Left forelimb (tissue), 1 donor: ENCODE results near the gene OFD1.
"Not testable (repeated sequence)": the region's sequence is repeated elsewhere in the genome, so short reads cannot be mapped to it uniquely, and the experiment has no call there.

ENCODE experiments used
- DNase-seq: peaks from one replicate; pipeline ENCODE4 v3.0.0-alpha.2; 2018; ENCODE audit warnings: low spot score

OFD1 gene

DNA sequence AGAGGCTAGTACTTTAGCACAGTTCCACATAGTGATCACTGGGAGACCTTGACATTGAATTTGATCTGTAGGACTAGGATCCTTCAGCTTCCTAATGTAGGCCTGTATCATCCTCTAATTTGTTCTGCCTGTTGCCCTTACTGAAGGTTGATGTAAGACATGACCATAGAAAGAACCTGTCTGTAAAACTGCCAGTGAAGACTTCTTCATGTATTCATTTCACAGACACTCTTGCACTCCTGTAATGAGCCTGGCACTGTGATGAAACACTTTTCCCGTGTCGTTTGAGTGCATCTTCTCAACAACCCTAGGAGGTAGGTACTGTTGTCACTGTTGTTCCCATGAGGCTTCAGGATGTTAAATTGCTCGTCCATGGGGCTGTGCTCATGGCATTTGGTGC is 31.0 kb upstream of the OFD1 start:
- DNase-seq = no peak

DNA sequence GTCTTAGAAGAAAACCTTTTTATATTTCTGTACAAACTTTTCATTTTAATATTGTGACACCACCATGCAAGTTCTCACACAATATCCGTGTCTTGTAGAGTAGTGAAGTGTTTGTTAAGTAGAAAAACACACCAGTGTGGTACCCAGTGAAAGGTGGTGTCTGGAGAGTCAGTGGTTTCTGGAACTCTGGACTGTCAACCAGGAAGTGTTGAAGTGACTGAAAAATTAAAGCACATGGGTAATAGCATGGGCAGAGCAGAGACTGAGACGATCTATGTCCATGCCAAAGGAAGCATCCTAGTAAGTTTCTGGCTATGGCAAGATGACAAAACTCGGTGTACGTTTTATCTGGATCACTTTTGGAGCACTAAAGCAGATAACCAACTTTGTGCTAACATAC is 23.4 kb upstream of the OFD1 start:
- DNase-seq = no peak

DNA sequence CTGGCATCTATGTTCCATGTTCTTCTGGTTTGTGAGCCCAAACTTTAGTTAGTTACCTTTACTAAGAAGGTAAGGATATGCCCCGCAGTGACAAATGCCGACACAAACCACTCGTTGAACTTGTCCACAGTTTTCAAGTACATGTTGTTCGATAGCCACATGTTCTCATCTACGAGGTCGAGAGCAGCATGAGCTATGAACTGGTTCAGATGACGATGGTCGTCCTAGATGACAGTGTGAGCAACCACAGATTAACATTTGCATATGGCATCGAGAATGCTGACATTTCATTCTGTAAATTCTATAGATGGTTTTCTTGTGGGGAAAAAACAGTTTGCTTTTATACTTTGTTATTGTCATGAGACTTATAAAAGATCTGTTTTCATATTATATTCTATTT is 18.1 kb upstream of the OFD1 start:
- no peak for DNase-seq

DNA sequence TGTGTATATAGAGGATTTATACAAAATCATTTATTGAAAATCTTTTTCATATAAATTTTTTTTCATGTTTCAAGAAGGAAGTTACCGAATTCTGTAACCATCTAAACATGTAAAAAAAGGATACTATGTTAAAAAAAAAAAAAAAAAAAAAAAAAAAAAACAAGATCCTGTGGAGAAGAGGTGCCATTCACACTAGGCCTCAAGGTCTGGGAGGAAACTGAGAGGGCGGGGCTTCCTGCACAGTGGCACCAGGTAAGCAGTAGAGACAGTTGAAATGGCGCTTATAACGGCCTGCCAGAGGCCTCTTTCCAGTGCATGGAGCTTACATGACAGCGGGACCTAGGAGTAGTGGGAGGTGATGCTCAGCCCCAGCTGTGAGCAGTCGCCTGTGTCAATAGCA is 17.6 kb upstream of the OFD1 start:
- no peak for DNase-seq

DNA sequence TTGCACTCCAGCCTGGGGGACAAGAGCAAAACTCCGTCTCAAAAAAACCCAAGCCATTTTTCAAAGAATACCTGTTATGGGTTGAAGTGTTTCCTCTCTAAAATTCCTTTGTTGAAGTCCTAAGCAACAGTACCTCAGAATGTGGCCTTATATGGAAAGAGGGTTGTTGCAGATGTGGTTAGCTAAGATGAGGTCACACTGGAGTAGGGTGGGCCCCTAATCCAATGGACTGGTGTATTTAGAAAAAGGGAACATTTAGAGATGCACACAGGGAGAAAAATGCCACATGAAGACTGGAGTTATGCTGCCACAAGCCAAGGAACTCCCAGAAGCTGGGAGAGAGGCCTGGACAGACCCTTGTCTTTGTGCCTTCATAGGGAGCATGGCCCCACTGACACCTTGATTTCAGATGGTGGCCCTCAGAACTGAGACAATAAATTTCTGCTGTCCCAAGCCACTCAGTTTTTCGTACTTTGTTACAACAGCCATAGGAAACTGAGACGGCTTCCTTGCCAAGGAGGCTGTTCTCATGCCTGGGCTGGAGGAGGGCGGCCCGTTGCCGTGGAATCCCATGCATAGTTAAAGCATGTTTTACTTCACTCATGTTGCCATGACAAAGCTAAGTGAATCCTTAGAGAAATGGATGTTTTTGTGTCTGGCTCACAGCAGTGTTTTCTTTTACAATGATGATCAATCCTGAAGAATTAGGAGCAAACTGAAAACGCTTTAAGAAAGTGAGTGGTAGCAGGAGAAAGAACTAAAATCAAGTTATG is 16.7 kb upstream of the OFD1 start:
- DNase-seq = no peak

DNA sequence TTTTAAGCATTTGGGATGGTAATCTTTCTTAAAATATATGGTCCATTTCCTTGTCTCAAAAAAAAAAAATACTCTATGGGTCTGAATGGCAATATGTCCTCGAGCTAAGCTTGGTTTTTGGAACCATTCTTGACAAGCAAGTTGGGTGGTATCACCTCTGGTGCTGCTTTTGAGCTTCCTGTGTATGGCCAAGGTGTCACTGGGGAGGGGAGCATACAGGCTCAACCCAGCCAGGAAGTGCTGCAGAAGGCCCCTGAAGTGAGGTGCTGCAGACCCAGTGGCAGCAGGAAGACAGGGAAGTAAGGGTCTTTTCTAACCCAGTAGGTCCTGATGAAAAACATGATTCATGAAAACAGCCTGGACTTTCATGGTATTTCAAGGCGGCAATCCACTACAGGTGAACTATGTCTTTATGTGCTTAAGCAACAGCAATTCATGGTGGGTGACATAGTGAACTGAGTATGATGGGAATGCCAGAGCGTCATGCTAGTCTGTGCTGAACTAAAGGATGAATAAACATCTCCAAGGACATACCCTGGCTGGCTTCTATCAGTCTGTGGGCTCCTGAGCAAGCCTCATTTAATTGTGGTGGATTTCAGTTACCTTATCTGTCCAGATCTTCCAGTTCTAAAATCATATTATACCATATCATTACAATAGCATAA is 15.2 kb upstream of the OFD1 start:
- no peak for DNase-seq

DNA sequence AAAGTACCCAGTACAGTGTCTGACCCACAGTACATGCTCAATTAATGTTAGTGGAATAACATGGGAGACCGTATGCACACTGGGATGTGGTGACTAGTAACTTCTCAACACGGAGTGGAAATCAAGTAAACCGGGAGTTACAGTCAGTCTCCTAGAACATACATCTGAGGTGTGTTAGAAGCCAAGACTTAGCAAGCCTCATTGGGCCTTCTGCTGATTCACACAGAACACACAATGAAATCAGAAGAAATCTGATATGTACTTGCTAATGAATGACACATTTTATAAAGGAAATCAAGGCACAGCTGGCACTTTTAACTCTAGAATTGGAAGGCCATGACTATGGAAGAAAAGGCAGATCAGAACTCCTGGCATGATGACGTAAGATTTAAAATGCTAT is 13.2 kb upstream of the OFD1 start:
- no peak for DNase-seq

DNA sequence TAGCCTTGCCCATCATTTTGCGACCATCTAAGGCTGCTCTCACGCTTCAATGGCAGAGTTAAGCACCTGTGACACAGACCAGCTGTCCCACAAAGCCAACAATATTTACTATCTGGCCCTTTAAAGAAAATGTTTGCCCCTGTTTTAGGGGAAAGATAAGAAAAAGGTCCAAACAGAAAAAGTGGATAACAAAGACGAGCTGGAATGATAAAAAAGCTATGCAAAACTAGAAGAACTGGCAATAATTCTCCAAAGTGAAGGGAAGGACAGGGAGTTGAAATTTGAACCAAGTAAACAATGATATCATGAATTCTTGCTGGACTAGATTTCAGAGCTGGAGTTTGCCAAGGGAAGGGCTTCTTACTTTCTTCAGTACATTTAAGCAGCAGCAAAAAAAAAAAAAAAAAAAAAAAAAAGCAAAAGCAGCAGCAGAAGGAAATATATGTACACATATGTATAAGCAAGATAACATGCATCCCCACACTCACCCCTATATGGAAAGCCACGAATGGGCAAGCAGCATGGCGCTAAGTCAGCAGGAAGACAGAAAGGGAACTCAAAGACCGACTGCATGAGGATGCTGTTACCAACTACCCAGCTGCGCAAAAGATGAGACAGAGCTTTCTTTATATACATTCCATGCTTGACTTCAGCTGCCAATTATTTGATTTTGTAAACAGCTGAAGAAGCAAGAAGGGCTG is 12.6 kb upstream of the OFD1 start:
- DNase-seq = no peak

DNA sequence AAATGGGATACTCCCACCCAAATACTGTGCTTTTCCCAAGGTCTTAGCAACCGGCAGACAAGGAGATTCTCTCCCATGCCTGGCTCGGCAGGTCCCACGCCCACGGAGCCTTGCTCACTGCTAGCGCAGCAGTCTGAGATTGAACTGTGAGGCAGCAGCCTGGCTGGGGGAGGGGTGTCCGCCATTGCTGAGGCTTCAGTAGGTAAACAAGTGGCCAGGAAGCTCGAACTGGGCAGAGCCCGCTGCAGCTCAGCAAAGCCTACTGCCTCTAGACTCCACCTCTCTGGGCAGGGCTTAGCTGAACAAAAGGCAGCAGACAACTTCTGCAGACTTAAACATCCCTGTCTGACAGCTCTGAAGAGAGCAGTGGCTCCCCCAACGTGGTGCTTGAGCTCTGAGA is 9.7 kb upstream of the OFD1 start:
- not testable (repeated sequence) for DNase-seq

DNA sequence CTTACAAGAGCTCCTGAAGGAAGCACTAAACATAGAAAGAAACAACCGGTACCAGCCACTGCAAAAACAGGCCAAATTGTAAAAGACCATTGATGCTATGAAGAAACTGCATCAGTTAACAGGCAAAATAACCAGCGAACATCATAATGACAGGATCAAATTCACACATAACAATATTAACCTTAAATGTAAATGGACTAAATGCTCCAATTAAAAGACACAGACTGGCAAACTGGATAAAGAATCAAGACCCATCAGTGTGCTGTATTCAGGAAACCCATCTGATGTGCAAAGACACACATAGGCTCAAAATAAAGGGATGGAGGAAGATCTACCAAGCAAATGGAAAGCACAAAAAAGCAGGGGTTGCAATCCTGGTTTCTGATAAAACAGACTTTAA is 8.0 kb upstream of the OFD1 start:
- DNase-seq = not testable (repeated sequence)

DNA sequence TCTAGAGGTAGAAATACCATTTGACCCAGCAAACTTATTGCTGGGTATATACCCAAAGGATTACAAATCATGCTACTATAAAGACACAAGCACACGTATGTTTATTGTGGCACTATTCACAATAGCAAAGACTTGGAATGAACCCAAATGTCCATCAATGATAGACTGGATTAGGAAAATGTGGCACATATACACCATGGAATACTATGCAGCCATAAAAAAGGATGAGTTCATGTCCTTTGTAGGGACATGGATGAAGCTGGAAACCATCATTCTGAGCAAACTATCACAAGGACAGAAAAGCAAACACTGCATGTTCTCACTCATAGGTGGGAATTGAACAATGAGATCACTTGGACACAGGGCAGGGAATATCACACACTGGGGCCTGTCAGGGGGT is 4.0 kb upstream of the OFD1 start:
- DNase-seq = not testable (repeated sequence)

DNA sequence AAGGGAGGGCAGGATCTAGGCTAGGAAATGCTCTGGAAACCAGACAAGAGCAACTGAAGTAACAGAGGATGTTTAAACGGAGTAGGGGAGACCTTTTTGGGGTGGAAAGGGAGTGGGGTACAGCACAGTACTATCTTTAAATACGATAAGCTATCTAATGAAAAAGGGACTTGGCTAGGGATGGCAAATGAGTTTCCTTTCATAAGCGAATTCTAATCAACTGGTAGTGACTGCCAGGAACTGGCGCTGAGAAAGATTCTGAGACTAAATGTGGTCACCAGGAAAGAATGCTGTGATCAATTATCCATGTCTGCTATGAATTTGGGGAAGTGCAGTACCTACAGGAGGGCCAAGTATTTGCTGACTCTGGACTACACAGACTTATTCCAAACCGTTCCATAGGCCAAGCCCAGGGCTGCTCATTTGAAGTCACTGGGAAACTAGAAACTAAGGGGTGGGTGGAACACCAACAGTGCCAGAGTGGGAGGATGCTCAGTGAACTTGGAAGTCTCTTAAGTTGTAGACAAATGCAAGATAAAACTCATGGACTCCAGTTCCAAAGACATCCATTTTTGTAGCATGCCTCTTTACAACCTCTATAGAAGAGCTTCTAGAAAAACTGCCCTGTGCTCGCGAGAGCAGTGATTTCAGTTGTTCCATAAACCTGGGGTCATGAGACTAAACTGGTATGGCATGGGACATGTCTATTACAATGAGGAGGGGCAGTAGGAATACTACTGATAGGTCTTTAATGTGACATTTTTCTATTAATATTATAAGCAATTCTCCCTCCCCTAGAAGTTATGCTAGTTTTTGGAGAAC is 2.1 kb upstream of the OFD1 start:
- DNase-seq = no peak

DNA sequence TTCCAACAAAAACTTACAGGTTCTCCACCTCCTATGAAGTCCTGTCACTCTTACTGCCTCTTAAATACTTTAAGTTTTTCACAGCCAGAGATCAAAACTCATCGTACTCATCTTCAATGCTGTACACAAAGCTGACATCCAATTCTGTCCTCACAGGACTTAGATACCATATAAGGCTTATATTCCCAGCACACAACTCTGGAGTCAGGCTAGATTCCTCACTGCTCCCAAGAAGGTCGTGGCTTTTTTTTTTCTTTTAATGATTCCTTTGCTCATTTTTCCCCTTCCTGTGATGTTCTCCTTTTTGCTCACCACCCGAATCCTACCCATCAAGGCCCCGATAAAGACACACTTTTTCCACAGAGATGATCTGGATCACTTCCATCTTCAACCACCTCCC is 1.0 kb upstream of the OFD1 start:
- no peak for DNase-seq

DNA sequence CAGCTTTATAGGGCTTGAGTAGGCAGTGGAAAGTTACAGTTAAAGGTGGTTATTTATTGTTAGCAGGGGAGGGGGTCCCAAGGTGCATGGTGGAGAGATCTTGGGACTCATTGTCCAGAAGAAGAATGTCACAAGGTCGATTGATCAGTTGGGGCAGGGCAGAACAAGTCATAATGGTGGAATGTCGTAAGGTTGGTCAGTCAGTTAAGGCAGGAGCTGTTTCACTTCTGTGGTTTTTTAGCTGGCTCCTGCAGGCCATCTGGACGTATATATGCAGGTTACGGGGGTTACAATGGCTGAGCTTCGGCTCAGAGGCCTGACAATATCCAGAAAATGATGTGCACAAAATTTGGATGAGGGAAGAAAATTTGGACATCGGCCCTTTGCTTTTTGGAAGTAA is 7.1 kb downstream of the OFD1 start:
- no peak for DNase-seq

DNA sequence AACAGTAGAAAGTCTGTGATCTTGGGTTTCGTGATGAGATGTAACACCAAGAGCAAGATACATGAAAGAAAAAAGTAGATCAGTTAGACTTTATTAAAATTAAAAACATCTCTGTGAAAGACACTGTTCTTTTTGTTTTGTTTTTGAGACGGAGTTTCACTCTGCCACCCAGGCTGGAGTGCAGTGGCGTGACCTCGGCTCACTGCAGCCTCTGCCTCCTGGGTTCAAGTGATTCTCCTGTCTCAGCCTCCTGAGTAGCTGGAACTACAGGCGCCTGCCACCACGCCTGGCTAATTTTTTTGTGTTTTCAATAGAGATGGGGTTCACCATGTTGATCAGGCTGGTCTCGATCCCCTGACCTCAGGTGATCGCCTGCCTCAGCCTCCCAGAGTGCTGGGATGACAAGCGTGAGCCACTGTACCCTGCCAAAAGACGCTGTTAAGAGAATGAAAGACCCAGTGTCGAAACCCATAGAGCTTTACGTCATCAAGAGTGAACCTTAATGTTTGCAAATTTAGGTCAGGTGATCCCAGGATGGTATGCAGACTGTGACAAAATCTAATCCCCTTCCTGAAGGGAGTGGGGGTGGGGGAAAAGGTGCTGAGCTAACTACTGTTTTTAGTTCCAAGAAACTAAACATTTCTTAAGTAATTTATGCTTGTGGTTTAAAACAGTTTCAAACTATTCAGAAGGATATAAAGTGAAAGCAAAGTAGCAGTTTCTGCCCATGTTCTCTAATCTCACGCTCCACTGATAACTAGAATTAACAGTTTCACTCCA is 8.0 kb downstream of the OFD1 start:
- no peak for DNase-seq

DNA sequence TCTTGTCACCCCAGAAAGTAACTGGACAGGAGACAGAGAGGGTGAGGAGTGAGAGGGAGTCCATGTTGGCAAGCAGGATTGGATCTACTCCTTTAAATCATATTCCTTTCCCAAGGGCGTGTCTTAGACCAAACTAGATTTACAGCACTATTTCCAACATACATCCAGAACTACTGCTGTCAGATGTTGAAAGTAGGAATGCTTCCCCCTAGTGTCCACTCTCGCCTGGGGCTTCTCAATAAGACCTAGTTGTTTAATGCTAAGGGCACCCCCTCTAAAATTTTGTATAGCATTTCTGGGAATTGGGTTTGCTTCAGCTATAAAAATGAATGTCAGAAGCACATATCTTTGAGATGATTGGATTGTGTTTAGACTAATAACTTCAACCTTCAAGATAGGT is 13.3 kb downstream of the OFD1 start:
- DNase-seq = no peak

DNA sequence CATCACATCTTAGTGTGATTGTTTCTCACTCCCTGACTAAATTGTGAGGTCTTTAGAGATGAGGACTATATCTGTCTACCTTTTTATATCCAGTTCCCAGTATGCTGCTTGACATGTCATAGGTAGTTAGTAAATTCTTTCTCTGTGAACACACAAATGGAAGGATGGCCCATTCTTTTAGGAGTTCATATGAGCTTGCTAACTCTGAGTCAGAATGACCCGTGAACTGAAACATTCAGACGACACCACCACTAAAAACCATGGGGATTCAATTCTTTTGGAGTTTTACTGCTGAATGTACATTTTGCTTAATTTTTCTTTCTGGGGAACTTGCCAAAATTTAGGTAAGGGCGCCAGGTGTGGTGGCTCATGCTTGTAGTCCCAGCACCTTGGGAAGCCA is 13.9 kb downstream of the OFD1 start:
- DNase-seq = no peak

DNA sequence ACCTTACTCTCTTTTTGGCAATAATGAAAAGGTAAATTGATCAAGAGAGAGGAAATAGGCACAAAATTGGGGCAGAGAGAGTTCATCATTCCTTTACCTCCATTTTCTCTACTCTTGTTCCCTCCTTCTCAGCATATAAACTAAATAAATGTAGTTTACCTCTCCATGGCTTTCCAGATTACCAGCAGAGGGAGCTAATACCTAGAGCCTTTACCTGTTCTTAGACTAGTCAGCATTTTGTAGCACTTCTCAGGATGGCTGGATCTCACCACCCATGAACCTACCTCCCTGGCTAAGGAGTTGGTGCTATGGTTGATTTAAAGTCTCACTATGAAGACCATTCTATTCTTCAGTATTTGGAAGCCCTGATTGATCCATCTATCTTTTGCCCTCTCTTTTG is 15.7 kb downstream of the OFD1 start:
- no peak for DNase-seq

DNA sequence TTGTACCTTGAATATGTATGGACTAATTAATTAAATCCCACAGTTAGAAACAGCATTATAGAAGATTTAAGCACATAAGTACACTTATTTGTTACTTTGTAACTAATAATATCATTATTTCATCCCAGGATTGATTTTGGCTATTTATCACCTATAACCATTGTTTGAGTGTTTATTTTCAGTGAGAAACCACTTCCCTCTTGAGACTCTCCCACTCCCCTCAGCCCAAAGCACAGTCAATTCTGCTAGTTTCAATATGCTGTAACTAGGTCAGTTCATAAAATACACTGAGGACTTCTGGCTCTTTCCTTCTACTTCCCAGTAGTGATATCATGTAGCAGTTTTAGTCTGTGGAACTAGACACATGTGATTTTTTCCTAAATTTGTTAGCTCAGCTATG is 16.3 kb downstream of the OFD1 start:
- no peak for DNase-seq

DNA sequence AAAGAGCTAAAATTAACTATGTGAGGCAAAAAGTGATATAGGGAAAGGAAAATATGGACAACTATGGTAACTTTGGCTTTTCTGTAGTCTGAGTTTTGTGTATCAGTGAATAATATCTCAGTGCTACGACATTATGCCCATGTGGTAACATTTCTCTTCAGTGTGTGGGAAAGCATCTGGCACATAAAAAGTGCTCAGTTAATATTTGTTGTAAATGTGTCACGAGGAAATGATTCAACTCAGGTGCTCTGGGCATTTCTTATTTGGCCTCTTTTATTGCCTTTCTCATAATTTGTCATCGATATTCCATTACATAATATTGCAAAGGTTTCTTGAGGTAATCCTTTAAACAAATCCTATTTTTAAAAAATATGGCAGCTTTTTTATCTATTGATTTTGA is 17.6 kb downstream of the OFD1 start:
- no peak for DNase-seq

DNA sequence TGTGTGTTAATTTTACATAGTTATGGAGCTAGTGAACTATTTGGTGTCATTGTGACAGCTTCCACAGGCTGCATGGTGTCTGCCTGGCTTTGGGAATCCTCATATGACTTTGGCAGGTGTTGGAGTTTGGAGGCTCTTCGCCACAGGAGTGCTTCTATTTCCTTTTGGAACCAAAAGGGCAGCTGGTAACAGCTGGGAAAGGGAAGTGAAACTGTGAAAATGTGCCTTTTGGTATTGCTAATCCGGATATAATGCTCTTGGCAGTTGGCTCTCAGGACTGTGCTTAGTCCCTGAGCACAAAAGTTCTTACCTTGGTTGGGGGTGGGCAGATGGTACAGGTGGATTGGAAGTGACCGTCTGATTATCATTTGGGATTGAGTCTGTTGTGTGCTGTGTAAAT is 18.1 kb downstream of the OFD1 start:
- no peak for DNase-seq

DNA sequence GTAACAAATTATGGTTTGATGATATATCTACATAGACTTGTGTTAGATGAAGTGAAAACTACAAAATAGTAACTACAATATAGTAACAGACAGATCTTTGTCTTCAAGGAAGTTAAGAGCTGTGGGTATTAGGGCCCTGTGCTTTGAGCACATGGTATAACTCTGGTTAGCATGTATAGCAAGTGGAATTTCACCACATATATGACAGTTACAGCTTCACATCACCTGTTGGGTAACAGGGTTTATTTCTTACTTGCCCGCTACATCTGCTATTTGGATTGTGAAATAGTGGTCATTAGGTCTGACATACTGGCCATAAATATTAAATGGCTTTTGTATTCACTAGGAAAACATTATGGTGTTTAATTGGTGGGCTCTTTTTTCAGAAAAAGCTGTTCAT is 20.2 kb downstream of the OFD1 start:
- DNase-seq = no peak
